ENCODE results near the gene LCN1.

The LCN1 gene

GRCh38 chr9:135522931-135523330, 1.7 kb downstream of the LCN1 start:
- H3K9me3 ChIP-seq (ENCODE audit: control insufficient read depth, insufficient read depth, low read length), result no peaks in the 10 kb centered on the region
- no peaks in the 10 kb centered on the region for H3K27me3 ChIP-seq (ENCODE audit: control insufficient read depth, low read length)
- no peaks in the 10 kb centered on the region for H3K36me3 ChIP-seq (ENCODE audit: control insufficient read depth, low read length)
- no peaks in the 10 kb centered on the region for H3F3A ChIP-seq (ENCODE audit: control insufficient read depth, insufficient read depth)
- no peak overlapping the region for H3K4me3 ChIP-seq (ENCODE audit: low read length)
- TF ChIP-seq CTCF (IDR thresholded peaks at IDR 0.05; ENCODE audit: low read depth, low read length, poor library complexity, severe bottlenecking), result no peak
- no peak for TF ChIP-seq EZH2phosphoT487 (IDR thresholded peaks at IDR 0.05; ENCODE audit: borderline replicate concordance, low read length)
- H3K4me1 ChIP-seq (ENCODE audit: control insufficient read depth, low read length), result no peaks in the 10 kb centered on the region
- no peaks in the 10 kb centered on the region for H3K9me2 ChIP-seq (replicated peaks; ENCODE audit: control insufficient read depth, low read length)
- no peaks in the 10 kb centered on the region for H3K79me2 ChIP-seq (ENCODE audit: control insufficient read depth, low read length)
- no peaks in the 10 kb centered on the region for H4K20me1 ChIP-seq (ENCODE audit: control insufficient read depth, insufficient read depth, low read depth, low read length)
- H3K27ac ChIP-seq (ENCODE audit: low read depth, low read length), result no peak overlapping the region
- no peak overlapping the region for H3K4me2 ChIP-seq (ENCODE audit: low read length)

GRCh38 chr9:135523521-135524129, 2.4 kb downstream of the LCN1 start:
- Histone ChIP-seq H3K9me2 (replicated peaks; ENCODE audit: control insufficient read depth, low read length) (no peaks in the 10 kb centered on the region), H3K4me1 (ENCODE audit: control insufficient read depth, low read length) (no peaks in the 10 kb centered on the region), H3K9me3 (ENCODE audit: control insufficient read depth, insufficient read depth, low read length) (no peaks in the 10 kb centered on the region), H3K4me2 (ENCODE audit: low read length) (no peak overlapping the region), H4K20me1 (ENCODE audit: control insufficient read depth, insufficient read depth, low read depth, low read length) (no peaks in the 10 kb centered on the region), H3K4me3 (ENCODE audit: low read length) (no peak overlapping the region), H3K79me2 (ENCODE audit: control insufficient read depth, low read length) (no peaks in the 10 kb centered on the region), H3K27ac (ENCODE audit: low read depth, low read length) (no peak overlapping the region), H3K27me3 (ENCODE audit: control insufficient read depth, low read length) (no peaks in the 10 kb centered on the region), H3F3A (ENCODE audit: control insufficient read depth, insufficient read depth) (no peaks in the 10 kb centered on the region), H3K36me3 (ENCODE audit: control insufficient read depth, low read length) (no peaks in the 10 kb centered on the region)
- TF ChIP-seq EZH2phosphoT487 (IDR thresholded peaks at IDR 0.05; ENCODE audit: borderline replicate concordance, low read length) (no peak), CTCF (IDR thresholded peaks at IDR 0.05; ENCODE audit: low read depth, low read length, poor library complexity, severe bottlenecking) (no peak)

GRCh38 chr9:135524130-135524861, 3.1 kb downstream of the LCN1 start:
- Histone ChIP-seq H3K9me3 (ENCODE audit: control insufficient read depth, insufficient read depth, low read length) (no peaks in the 10 kb centered on the region), H3K4me2 (ENCODE audit: low read length) (no peak overlapping the region), H3K27ac (ENCODE audit: low read depth, low read length) (no peak overlapping the region), H4K20me1 (ENCODE audit: control insufficient read depth, insufficient read depth, low read depth, low read length) (no peaks in the 10 kb centered on the region), H3K9me2 (replicated peaks; ENCODE audit: control insufficient read depth, low read length) (no peaks in the 10 kb centered on the region), H3K4me1 (ENCODE audit: control insufficient read depth, low read length) (no peaks in the 10 kb centered on the region), H3K79me2 (ENCODE audit: control insufficient read depth, low read length) (no peaks in the 10 kb centered on the region), H3K27me3 (ENCODE audit: control insufficient read depth, low read length) (no peaks in the 10 kb centered on the region), H3F3A (ENCODE audit: control insufficient read depth, insufficient read depth) (no peaks in the 10 kb centered on the region), H3K4me3 (ENCODE audit: low read length) (no peak overlapping the region), H3K36me3 (ENCODE audit: control insufficient read depth, low read length) (no peaks in the 10 kb centered on the region)
- TF ChIP-seq EZH2phosphoT487 (IDR thresholded peaks at IDR 0.05; ENCODE audit: borderline replicate concordance, low read length) (no peak), CTCF (IDR thresholded peaks at IDR 0.05; ENCODE audit: low read depth, low read length, poor library complexity, severe bottlenecking) (no peak)

All from DOHH2 (cell line).